NCI-H524 treated with DMSO at 0.1 percent for 48 hours (cell line): ENCODE results near the gene ASAP2.

ENCODE experiments used
- DNase-seq: peaks from one replicate; lab custom pipeline; 2025; lab: John Stamatoyannopoulos, UW

The ASAP2 gene

DNA sequence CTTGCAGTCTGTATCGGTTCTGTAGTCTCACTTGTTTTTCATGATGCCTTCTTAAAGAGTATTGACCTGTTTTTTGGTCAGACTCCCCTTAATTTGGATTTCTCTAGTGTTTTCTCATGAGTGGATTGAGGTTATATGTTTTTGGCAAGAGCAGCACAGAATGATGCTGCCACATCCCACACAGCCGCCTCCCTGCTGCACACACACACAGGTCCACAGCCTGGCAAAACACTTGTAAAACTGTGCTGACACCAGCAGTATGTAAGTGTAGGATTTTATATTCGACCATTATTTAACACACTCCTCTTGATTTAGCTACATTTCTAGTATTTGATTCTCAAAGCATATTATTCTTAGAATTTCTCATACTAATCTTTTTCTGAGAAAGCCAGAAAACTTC lies 148.7 kb downstream of the ASAP2 start:
- DNase-seq: no peak

DNA sequence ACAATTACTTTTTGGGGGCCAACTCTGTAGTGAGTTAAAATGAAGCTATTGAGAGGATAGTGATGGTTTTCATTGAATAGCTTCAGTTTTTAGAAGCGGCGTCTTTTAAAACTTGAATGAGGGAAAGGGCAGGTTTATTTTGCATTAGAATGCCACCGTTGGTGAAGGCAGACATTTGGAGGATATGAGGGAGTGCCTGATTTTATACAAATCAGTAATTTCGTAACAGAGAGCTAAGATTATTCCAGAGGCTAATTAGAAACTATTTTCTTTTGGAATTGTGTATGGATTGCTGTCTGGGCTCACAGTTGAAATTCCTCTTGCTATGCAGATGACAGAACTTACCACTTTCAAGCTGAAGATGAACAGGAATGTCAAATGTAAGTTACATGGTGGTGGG lies 149.1 kb downstream of the ASAP2 start:
- no peak for DNase-seq

DNA sequence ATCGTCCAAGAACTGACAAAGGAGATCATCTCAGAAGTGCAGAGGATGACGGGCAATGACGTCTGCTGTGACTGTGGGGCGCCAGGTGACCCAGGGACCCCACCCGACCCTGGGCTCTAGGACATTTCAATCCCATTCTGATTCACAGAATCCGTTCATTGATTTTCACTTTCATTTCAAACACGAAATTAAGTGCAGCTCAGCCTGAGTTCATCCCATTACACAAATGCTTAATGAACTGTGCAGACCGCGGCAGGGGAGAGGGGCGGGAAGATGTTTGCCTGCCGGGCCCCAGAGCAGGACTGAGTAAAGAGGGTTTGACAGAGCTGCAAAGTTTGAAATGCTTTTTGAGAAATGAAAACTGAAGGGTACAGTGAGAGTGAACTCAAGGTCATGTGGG lies 149.6 kb downstream of the ASAP2 start:
- DNase-seq: no peak

DNA sequence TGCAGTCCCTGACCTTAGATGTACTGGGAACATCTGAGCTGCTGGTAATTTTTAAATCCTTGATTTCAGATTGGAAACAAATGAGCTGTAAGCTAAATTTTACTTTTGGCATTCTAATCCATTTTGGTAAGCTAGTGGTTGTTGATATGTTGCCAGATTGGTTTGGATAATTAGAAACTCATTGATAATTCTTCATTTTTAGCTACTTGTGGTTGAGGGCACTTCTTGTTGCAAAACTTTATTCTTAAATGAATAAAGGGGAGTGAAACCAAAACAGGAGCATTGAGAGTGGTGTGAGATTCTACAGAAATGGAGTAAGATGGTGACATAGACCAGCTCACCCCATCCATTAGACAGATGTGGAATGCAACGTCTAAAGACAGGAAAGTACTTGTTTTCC lies 152.2 kb downstream of the ASAP2 start:
- no peak for DNase-seq

DNA sequence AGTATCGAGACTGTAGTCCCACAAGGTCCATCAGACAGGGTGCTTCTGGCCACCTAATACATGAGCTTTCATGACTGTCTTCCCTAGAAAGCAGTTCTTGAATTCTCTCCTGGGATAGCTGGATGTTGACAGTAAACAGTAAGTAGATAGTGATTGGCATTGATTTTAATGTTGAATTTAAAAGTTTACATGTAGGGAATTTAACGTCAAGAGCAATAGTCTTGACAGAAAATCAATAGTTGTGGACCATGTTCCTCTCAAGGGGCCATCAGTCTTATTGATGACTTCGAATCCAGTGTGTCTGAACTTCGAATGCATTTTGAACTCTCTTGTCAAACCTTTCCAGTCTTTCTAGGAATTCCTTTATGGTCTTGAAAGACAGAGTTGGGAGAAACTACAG lies 152.9 kb downstream of the ASAP2 start:
- DNase-seq: no peak

DNA sequence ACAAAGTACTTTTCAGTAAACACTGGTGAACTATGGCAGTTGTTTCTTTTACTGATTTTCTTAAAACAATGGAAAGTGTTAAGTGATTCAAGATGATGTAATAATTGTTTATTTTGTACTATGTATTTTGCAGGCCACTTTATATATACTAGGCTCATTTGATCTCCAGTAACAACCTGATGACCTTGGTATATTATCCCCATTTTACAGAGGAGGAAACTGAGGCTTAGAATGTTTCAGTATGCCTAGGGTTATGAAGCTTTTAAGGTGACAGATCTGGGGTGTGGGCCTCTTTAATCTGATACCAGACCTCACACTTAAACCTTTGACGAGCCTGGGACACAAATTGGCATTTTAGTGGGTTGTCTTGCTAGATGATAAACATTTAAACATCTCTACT lies 153.5 kb downstream of the ASAP2 start:
- no peak for DNase-seq

DNA sequence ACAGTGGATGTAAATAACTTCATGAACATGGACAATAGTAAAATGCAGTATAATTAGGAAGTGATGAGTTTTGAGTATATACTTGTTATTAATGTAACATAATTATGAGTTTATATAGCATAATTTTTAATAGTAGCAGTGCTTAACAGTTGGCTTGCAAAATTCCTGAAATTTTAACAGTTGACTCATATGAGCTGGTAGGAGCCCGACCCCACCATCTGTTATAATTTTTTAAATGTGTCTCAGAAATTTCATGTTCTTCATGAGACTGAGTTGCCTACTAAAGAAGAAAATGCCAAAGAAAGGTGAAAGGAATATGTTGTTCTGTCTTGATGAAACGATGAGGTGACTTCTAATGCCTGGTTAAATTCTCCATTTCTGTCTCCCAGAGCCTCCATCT lies 154.1 kb downstream of the ASAP2 start:
- no peak for DNase-seq

DNA sequence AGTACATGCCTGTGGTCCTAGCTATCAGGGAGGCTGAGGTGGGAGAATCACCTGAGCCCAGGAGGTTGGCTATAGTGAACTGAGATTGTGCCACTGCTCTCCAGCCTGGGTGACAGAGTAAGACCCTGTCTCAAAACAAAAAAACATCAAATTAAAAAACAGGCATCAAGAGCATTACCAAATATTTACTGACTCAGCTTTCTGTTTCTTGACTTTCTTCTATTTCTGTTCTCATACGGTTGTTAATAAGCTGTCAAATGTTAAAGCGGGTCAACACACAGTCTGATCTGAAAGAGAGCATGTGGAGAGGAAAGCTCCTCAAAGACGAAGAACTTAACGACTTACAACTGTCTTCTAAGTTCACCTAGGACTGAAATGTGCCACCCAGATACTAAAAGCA lies 157.8 kb downstream of the ASAP2 start:
- DNase-seq: no peak

DNA sequence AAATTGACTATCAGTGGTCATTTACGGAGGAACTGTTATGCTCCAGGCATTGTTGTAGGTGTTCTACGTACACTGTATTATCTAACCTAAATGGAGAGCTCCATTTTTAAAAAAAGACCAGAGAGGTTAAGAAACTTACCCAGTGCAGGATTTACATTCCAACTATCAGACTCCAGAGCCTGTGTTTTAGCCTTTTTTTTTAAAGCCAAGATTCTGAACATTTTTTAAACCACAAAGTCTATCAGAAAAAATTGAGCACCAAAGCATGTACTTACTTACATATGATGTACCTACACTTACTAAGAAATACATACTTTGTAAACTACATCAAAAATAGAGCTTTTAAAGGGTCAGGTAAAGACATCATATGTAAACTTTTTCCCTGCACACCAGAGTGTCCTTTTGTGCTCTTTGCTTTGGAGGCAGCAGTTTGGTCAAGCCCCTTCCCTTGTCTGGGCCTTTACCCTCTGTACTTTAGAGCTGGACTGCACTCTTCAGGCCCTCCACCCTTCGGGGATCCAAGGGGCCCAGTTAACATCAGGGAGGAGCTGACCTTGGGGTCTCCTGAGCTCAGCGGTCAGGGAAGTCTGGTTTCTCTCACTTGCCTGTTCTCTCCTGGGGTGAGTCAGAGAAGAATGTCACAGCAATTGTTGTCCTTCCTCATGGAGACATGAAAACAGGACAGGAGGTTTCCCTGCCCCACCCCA lies 158.3 kb downstream of the ASAP2 start:
- no peak for DNase-seq

DNA sequence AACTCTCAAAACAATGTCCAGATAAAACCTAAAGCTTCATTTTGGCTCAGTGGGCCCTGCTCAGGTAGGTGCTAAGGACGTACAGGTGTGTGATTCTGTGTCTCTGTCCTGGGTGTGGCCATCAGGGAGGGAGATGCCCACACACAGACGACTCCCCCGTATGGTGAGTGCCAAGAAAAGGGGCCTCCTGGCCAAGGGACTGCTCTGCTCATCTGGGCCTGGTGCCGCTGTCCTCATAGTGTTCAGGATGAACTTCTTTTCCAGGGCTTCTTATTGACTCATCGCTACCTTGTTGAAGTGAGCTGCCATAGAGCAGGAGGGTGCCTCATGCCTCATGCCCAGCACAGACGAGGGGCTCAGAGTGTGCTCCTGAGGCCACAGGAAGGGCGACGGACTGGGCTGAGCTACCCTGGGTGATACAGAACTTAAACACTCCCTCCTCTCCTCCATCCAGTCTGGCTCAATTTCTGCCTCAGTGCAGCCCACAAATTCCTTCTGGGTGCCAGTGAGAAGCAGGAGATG lies 158.9 kb downstream of the ASAP2 start:
- no peak for DNase-seq

DNA sequence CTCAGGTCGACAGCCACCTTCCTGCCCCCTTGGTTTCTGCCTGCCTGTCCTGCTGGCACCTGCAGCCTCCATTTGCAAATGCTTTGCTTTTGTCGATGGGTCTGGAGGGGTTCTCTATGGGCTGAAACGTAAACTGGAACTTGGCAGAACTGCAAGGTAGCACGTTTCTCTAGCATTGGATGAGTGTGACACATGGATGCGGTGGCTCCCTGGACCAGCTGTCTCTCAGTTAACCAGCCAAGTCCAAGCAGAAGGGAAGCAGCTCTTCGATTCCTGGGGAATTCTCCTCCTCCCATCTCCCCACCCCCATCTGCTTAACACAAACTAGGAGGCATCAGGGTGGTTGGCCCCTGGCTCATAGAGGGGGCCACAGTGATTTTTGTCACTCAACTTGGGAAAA lies 159.4 kb downstream of the ASAP2 start:
- no peak for DNase-seq

DNA sequence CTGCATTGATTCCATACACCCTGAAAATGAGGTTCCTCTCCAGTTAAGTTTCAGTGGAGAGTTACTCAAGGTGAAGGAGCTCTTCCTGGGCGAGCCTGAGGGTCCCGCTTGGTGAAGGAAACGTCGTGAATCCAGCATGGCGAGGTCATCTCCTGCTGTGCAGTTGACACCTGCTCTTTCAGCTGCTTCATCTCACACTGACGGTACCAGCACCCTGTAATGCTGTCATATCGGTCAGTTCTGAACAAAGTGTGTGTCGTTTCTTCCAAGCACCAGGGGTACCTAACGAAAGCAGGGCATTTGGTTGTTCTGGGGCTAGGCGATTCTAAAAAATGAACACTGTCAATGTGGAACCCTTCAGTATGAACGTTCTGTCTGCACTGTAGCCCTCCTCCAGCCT lies 164.1 kb downstream of the ASAP2 start:
- no peak for DNase-seq

DNA sequence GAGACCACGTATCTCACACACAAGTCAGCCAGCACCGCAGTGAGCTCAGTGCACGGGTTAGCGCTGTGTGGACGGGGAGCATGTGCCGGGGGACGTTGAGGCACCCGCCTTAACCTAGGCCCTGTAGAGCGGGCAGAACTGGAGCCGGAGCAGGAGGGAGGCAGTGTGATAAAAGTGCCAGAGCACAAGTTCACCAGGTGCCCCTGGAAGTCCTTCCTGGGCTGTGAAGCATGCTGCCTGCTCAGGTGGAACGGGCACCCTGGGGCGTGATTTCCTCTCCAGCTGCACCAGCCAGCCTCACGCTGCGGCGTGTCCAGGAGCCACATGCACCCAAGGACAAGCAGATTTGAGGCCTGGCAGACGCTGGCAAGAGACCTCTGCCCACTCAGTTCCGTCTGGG lies 166.4 kb downstream of the ASAP2 start:
- no peak for DNase-seq

DNA sequence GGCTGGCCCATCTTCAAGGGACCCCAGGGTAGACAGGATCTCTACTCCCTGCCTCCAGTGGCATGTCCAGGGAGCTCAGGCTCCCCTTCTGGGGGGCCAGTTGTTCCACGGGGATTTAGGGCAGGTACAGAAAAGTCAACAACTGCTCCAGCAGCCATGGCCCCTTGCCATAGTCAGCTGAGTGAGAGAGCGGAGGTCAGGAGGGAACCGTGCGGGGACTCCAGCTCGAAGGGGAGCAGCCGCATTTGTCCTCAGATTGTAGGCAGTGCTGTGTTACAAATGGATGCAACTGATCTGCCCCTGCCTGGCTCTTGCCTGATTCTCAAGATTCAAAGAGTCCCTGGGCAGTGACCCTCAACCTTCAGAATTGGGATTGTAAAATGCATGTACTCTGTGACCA lies 166.9 kb downstream of the ASAP2 start:
- no peak for DNase-seq

DNA sequence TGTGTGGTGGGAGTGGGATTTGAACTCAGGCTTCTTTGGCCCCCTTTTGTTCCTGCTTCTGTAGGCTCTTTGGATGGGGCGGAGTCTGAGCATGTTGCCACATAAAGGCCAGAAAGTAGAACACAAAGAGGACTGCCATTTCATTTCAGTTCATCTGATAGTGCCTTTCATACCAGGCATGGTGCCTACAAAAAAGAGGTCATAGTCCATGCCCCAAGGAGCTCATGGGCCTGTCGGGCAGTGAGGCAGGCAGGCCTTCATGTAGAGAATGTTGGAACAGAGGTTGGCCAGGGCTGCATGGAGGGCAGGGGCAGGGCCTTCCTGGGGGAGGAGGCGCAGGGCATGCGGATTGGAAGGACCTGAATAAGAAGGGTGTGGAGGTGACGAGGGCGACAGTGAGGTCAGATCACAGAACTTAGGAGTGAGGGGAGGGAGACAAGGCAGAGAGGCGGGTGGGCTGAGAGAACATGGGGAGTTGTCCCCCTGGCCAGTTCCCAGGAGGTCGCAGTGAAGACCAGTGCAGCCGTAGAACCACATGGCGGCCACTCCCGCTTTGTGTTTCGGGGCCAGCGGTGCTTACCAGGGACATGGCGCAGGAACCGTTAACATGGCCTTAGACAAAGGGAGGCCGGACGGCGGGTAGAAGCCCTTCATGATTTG lies 167.6 kb downstream of the ASAP2 start:
- no peak for DNase-seq

DNA sequence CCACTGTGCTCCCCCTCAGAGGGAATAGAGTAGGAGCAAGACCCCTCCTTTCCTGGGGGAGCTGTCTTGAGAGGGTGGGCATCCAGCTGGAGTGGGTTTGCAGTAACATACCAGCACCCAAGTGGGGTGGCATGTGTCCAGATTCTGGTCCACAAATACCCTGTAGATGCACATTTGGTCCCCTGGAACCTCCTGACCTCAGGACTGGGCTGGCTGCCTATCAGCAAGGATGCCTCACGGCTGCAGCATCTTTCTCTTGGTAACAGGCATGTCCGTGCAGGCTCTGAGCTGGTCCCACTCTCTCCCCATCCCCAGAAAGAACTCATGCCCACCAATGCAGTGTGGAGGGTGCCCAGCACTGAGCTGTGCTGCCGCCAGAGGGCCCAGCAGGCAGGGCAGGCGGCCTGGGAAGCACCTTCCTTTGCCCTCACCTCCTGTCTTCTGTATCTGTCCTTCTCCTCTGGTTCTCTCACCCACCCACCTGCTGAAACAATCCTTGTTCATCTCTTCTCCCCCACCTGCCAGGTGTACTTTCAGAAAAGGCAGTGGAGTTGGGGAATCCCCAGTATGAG lies 169.3 kb downstream of the ASAP2 start:
- no peak for DNase-seq

DNA sequence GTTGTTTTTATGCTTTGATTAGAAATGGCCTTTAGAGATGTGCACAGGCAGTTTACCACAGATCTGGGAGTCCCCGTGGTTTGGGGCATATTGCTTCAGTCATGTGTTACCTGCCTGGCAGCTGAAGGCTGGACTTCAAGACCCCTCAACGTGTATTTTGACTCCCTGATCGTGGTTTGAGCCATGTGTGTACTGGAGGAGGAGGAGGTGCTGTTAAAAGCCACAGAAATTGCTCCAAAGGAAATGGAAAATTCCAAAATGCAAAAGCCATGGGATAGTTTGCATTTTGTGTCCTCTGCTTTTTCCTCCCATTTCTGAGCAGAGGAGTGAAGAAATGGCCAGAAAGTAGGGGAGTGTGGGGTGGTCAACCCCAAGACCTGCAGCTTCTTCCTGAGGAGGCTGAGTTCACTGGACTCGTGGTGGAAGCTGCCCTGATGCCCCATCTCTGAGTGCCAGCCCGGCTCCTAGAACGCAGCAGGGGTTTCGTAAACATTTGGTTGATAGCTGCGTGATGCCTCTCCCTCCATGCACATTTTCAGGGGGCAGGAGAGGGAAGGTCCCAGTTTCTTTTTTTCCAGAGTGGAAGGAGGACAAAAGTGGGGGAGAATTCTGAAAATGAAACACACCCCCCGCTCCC lies 171.0 kb downstream of the ASAP2 start:
- DNase-seq: no peak

DNA sequence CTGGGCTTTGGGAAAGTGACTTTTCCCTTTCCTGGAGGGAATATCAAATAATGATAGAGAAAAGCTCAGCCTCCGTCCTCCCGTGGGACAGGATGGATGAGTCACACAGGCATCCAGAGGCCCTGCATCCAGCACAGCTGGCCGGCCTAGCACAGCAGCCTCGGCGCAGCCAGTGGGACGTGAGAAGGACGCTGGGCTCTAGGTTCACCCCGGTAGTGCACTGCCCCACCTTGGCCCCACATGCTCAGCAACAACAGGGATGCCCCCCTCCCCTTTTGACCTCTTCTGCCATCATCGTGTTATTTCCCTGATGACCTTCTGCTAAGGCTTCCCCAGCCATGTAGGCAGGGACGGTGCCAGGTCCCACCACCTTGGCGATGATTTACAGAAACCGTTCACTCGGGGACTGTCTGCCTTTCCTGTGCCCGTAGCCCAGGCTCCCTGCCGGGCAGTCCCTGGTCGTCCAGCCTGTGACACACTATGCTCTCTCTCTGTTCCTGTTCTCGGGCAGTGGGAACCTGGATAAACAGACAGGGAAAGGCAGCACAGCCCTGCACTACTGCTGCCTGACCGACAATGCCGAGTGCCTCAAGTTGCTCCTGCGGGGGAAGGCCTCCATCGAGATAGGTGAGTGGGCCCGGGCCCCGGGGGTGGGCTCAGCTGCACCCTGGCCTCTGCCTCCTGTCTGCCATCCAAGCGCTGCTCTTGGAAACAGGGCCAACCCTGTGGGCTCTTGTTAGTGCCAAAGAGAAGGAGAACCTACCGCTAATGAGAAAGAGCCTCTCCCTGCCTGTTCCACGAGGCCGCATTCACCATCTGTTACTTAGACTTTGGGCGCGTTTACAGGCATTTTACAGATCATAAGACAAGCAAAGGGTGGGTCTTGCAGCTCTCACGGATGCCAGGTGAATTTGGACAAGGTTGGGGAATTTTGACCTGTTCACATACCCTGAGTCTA lies 172.1 kb downstream of the ASAP2 start:
- DNase-seq: peak; percentile 14

DNA sequence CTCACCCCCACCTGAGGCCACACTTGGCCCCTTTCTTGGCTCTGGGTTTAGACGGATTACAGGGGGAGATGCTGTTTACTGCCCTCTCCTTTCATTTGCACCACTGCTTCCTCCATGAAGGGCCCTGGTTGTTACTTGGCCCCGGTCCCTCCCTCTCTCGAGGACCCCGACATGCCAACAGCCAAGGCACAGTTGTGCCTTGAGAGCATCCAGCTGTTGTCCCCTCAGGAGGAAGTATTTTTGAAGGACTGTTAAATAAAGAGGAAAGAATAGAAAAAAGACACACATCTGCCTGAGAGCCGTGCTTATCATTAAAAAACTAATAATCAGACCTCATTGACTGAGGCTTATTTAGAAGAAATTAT lies 172.8 kb downstream of the ASAP2 start:
- DNase-seq: no peak

DNA sequence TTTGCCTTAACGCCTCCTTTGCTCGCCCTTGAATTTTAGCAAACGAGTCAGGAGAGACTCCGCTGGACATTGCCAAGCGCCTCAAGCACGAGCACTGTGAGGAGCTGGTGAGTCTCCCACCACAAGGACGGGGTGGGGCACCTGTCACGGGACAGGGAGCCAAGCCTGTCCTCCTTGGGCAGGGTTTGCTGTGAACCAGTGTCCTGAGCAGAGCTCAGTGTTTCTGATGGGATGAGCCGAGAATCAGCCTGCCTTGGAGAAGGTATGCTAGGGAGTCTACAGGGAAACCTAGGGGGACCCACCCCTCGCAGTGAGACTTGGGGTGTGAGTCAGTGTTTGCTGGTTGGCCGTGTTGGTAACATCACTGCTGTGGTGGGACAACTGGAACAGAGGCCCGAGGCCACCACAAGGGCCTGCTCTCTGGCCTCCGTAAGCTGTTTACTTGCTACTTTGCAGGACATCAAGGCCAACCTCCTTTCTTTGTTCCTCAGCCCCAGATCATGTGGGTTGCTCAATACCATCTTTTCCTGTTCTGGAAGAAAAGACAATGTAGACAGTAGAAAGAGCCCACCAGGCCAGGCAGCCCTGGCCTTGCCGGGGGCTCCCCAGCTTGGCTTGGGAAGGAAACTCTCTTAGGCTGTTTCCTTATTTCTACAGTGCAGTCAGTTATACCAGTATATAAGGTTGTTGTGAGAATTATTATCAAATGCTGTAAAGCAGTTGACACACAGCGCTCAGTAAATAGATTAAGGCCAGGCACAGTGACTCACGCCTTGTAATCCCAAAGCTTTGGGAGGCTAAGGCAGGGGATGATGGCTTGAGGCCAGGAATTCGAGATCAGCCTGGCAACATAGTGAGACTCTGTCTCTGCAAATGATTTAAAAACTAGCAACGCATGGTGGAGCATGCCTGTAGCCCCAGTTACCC lies 174.4 kb downstream of the ASAP2 start:
- DNase-seq: no peak
